ENCODE results near the gene KHDRBS2.

Gene KHDRBS2

DNA sequence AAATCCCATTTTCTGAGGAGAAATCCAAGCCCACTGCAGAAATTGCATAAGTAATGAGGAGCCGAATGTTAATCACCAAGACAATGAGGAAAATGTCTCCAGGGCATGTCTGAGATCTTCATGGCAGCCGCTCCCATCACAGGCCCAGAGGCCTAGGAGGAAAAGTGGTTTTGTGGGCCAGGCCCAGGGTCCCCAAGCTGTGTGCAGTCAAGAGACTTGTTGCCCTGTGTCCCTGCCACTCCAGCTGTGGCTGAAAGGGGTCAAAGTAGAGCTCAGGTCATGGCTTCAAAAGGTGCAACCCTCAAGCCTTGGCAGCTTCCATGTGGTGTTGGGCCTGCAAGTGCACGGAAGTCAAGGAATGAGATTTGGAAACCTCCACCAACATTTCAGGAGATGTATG, 276.6 kb downstream of the KHDRBS2 start:
- no peaks in the 10 kb centered on the region for H3K4me1 ChIP-seq (ENCODE audit: insufficient read depth, low read length, poor library complexity, severe bottlenecking)
- no peak overlapping the region for H3K4me2 ChIP-seq (ENCODE audit: low read depth, low read length, poor library complexity, severe bottlenecking)
- no peak overlapping the region for H2AFZ ChIP-seq (ENCODE audit: low read length)
- no peak overlapping the region for H3K9ac ChIP-seq (ENCODE audit: low read depth, low read length, poor library complexity, severe bottlenecking)
- H3F3A ChIP-seq (ENCODE audit: low read depth) = no peaks in the 10 kb centered on the region
- no peak overlapping the region for H3K4me3 ChIP-seq (ENCODE audit: low read length, poor library complexity, severe bottlenecking)
- no peaks in the 10 kb centered on the region for H4K20me1 ChIP-seq (ENCODE audit: insufficient read depth, low read length, poor library complexity, severe bottlenecking)
- no peaks in the 10 kb centered on the region for H3K9me2 ChIP-seq (replicated peaks; ENCODE audit: low read depth, low read length)
- TF ChIP-seq CTCF (conservative IDR thresholded peaks at IDR 0.05; ENCODE audit: low read length) = no peak
- no peak for TF ChIP-seq EZH2phosphoT487 (IDR thresholded peaks at IDR 0.05; ENCODE audit: borderline replicate concordance)
- no peaks in the 10 kb centered on the region for H3K9me3 ChIP-seq (ENCODE audit: insufficient read depth, low read depth, low read length)
- no peaks in the 10 kb centered on the region for H3K36me3 ChIP-seq (ENCODE audit: insufficient read depth, low read length)
- H3K27me3 ChIP-seq (ENCODE audit: insufficient read depth, low read length, poor library complexity, severe bottlenecking) = no peaks in the 10 kb centered on the region
- H3K79me2 ChIP-seq (ENCODE audit: insufficient read depth, low read length) = no peaks in the 10 kb centered on the region

- Histone ChIP-seq H3K9me3 (ENCODE audit: insufficient read depth, low read depth, low read length) (no peaks in the 10 kb centered on the region), H3K4me3 (ENCODE audit: low read length, poor library complexity, severe bottlenecking) (no peak overlapping the region), H3K36me3 (ENCODE audit: insufficient read depth, low read length) (no peaks in the 10 kb centered on the region), H3K79me2 (ENCODE audit: insufficient read depth, low read length) (no peaks in the 10 kb centered on the region), H2AFZ (ENCODE audit: low read length) (no peak overlapping the region), H3F3A (ENCODE audit: low read depth) (no peaks in the 10 kb centered on the region), H3K27me3 (ENCODE audit: insufficient read depth, low read length, poor library complexity, severe bottlenecking) (no peaks in the 10 kb centered on the region), H3K9ac (ENCODE audit: low read depth, low read length, poor library complexity, severe bottlenecking) (no peak overlapping the region), H3K4me2 (ENCODE audit: low read depth, low read length, poor library complexity, severe bottlenecking) (no peak overlapping the region), H4K20me1 (ENCODE audit: insufficient read depth, low read length, poor library complexity, severe bottlenecking) (no peaks in the 10 kb centered on the region), H3K4me1 (ENCODE audit: insufficient read depth, low read length, poor library complexity, severe bottlenecking) (no peaks in the 10 kb centered on the region), H3K9me2 (replicated peaks; ENCODE audit: low read depth, low read length) (no peaks in the 10 kb centered on the region)
- TF ChIP-seq EZH2phosphoT487 (IDR thresholded peaks at IDR 0.05; ENCODE audit: borderline replicate concordance) = no peak
- TF ChIP-seq CTCF (conservative IDR thresholded peaks at IDR 0.05; ENCODE audit: low read length) = no peak
Observed at GRCh38 chr6:61989616-61990015, 296.4 kb downstream of the KHDRBS2 start.

- no peaks in the 10 kb centered on the region for H3K27me3 ChIP-seq (ENCODE audit: insufficient read depth, low read length, poor library complexity, severe bottlenecking)
- no peak overlapping the region for H3K4me2 ChIP-seq (ENCODE audit: low read depth, low read length, poor library complexity, severe bottlenecking)
- no peaks in the 10 kb centered on the region for H3K79me2 ChIP-seq (ENCODE audit: insufficient read depth, low read length)
- no peaks in the 10 kb centered on the region for H3K36me3 ChIP-seq (ENCODE audit: insufficient read depth, low read length)
- H3K9me2 ChIP-seq (replicated peaks; ENCODE audit: low read depth, low read length) = no peaks in the 10 kb centered on the region
- no peaks in the 10 kb centered on the region for H4K20me1 ChIP-seq (ENCODE audit: insufficient read depth, low read length, poor library complexity, severe bottlenecking)
- TF ChIP-seq CTCF (conservative IDR thresholded peaks at IDR 0.05; ENCODE audit: low read length) = no peak
- no peak for TF ChIP-seq EZH2phosphoT487 (IDR thresholded peaks at IDR 0.05; ENCODE audit: borderline replicate concordance)
- no peak overlapping the region for H3K9ac ChIP-seq (ENCODE audit: low read depth, low read length, poor library complexity, severe bottlenecking)
- H3F3A ChIP-seq (ENCODE audit: low read depth) = no peaks in the 10 kb centered on the region
- no peaks in the 10 kb centered on the region for H3K9me3 ChIP-seq (ENCODE audit: insufficient read depth, low read depth, low read length)
- no peak overlapping the region for H3K4me3 ChIP-seq (ENCODE audit: low read length, poor library complexity, severe bottlenecking)
- H3K4me1 ChIP-seq (ENCODE audit: insufficient read depth, low read length, poor library complexity, severe bottlenecking) = no peaks in the 10 kb centered on the region
- no peak overlapping the region for H2AFZ ChIP-seq (ENCODE audit: low read length)
Observed at GRCh38 chr6:61980622-61981021, 305.4 kb downstream of the KHDRBS2 start.
